ENCODE results near the gene ERH. TPM values are rescaled to one million over a fixed set of nuclear protein-coding genes. Genes with fewer than 3 reads are reported as not detected.

ERH gene
- total RNA-seq, 1 donor from 2014 or later, result 65.0 TPM

Other genes starting within 250 kb of the ERH start
- gene DCAF5, start 245.2 kb downstream of the ERH start, total RNA-seq, result 12.2 and 30.8 TPM in 2 replicates
- gene EXD2, start 206.8 kb downstream of the ERH start, total RNA-seq, result 24.7 and 37.4 TPM in 2 replicates
- 1.1 TPM in 1 of 2 replicates, not detected in the other for gene GALNT16, start 138.1 kb downstream of the ERH start, total RNA-seq
- gene SLC39A9, start 393 bp upstream of the ERH start, total RNA-seq, result 151 and 173 TPM in 2 replicates
- 0.10 TPM in 1 of 2 replicates, not detected in the other for gene PLEKHD1, start 86.4 kb upstream of the ERH start, total RNA-seq
- gene CCDC177, start 176.6 kb upstream of the ERH start, total RNA-seq, result not detected in 2 replicates
- 20.8 and 34.2 TPM in 2 replicates for gene SUSD6, start 213.3 kb upstream of the ERH start, total RNA-seq